Measurements from ENCODE around the gene SKIDA1.

Gene SKIDA1

GRCh38 chr10:21517134-21518031 lies 8.1 kb downstream of the SKIDA1 start (continued):
- TF ChIP-seq, protein P1, sequence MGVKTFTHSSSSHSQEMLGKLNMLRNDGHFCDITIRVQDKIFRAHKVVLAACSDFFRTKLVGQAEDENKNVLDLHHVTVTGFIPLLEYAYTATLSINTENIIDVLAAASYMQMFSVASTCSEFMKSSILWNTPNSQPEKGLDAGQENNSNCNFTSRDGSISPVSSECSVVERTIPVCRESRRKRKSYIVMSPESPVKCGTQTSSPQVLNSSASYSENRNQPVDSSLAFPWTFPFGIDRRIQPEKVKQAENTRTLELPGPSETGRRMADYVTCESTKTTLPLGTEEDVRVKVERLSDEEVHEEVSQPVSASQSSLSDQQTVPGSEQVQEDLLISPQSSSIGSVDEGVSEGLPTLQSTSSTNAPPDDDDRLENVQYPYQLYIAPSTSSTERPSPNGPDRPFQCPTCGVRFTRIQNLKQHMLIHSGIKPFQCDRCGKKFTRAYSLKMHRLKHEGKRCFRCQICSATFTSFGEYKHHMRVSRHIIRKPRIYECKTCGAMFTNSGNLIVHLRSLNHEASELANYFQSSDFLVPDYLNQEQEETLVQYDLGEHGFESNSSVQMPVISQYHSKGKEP (tag by site-specific recombination; IDR thresholded peaks at IDR 0.05): peak; percentile 53; the same call in 1 of the 2 replicates
- TF ChIP-seq ZNF561 (tag by site-specific recombination; IDR thresholded peaks at IDR 0.05; ENCODE audit: borderline replicate concordance): peak; percentile 73; the same call in 1 of the 2 replicates
- no peak for TF ChIP-seq ZNF19 (tag by site-specific recombination; IDR thresholded peaks at IDR 0.05; ENCODE audit: low read depth)
- TF ChIP-seq ZNF501 (tag by site-specific recombination; IDR thresholded peaks at IDR 0.05): peak; percentile 35; the same call in 1 of the 2 replicates
- TF ChIP-seq GLIS1 (tag by site-specific recombination; IDR thresholded peaks at IDR 0.05): peak; percentile 33; the same call in 1 of the 2 replicates
- peak; percentile 75; the same call in 1 of the 2 replicates for TF ChIP-seq ZNF2 (tag by site-specific recombination; IDR thresholded peaks at IDR 0.05)
- TF ChIP-seq, protein P2, sequence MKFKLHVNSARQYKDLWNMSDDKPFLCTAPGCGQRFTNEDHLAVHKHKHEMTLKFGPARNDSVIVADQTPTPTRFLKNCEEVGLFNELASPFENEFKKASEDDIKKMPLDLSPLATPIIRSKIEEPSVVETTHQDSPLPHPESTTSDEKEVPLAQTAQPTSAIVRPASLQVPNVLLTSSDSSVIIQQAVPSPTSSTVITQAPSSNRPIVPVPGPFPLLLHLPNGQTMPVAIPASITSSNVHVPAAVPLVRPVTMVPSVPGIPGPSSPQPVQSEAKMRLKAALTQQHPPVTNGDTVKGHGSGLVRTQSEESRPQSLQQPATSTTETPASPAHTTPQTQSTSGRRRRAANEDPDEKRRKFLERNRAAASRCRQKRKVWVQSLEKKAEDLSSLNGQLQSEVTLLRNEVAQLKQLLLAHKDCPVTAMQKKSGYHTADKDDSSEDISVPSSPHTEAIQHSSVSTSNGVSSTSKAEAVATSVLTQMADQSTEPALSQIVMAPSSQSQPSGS (tag by site-specific recombination; IDR thresholded peaks at IDR 0.05; ENCODE audit: low read depth): no peak
- TF ChIP-seq ZNF140 (tag by site-specific recombination; IDR thresholded peaks at IDR 0.05): no peak
- no peak for TF ChIP-seq ZNF48 (tag by site-specific recombination; IDR thresholded peaks at IDR 0.05)
- no peak for TF ChIP-seq PRDM1 (tag by site-specific recombination; IDR thresholded peaks at IDR 0.05)
- TF ChIP-seq, protein P3, sequence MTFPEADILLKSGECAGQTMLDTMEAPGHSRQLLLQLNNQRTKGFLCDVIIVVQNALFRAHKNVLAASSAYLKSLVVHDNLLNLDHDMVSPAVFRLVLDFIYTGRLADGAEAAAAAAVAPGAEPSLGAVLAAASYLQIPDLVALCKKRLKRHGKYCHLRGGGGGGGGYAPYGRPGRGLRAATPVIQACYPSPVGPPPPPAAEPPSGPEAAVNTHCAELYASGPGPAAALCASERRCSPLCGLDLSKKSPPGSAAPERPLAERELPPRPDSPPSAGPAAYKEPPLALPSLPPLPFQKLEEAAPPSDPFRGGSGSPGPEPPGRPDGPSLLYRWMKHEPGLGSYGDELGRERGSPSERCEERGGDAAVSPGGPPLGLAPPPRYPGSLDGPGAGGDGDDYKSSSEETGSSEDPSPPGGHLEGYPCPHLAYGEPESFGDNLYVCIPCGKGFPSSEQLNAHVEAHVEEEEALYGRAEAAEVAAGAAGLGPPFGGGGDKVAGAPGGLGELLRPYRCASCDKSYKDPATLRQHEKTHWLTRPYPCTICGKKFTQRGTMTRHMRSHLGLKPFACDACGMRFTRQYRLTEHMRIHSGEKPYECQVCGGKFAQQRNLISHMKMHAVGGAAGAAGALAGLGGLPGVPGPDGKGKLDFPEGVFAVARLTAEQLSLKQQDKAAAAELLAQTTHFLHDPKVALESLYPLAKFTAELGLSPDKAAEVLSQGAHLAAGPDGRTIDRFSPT (tag by site-specific recombination; IDR thresholded peaks at IDR 0.05): no peak
- TF ChIP-seq CTCF (tag by site-specific recombination; IDR thresholded peaks at IDR 0.05): peak; percentile 60; the same call in 1 of the 2 replicates
- no peak for TF ChIP-seq HOXD13 (CRISPR knock-in tag; IDR thresholded peaks at IDR 0.05; ENCODE audit: borderline replicate concordance)
- peak; percentile 4; the same call in 1 of the 2 replicates for TF ChIP-seq ZNF513 (tag by site-specific recombination; IDR thresholded peaks at IDR 0.05)
- TF ChIP-seq ZNF184 (tag by site-specific recombination; IDR thresholded peaks at IDR 0.05): 0 out of 2 replicates have a peak, but pooled peaks have one; percentile 31
- peak; percentile 85 for TF ChIP-seq IKZF3 (tag by site-specific recombination; IDR thresholded peaks at IDR 0.05)
- TF ChIP-seq ZNF600 (tag by site-specific recombination; IDR thresholded peaks at IDR 0.05): peak; percentile 92
- peak; percentile 38 for TF ChIP-seq ZFHX2 (tag by site-specific recombination; conservative IDR thresholded peaks at IDR 0.05)
- peak; percentile 89 for TF ChIP-seq ZBTB20 (tag by site-specific recombination; IDR thresholded peaks at IDR 0.05)
- 0 out of 2 replicates have a peak, but pooled peaks have one; percentile 61 for TF ChIP-seq ZFP37 (tag by site-specific recombination; IDR thresholded peaks at IDR 0.05)
- peak; percentile 54 for TF ChIP-seq SP7 (tag by site-specific recombination; IDR thresholded peaks at IDR 0.05)
- TF ChIP-seq ZNF24 (tag by site-specific recombination; IDR thresholded peaks at IDR 0.05): peak; percentile 58; the same call in 1 of the 2 replicates
- TF ChIP-seq PATZ1 (tag by site-specific recombination; IDR thresholded peaks at IDR 0.05): peak; percentile 31; the same call in 1 of the 2 replicates
- TF ChIP-seq OSR2 (tag by site-specific recombination; IDR thresholded peaks at IDR 0.05): peak; percentile 21
- TF ChIP-seq SP2 (tag by site-specific recombination; IDR thresholded peaks at IDR 0.05): no peak
- no peak for TF ChIP-seq ZNF37A (tag by site-specific recombination; IDR thresholded peaks at IDR 0.05)
- peak; percentile 76 for TF ChIP-seq ZBTB17 (tag by site-specific recombination; IDR thresholded peaks at IDR 0.05)
- TF ChIP-seq ZNF341 (tag by site-specific recombination; IDR thresholded peaks at IDR 0.05; ENCODE audit: low read depth): no peak
